Glutamatergic neuron (in vitro differentiated cells): ENCODE measurements around the gene RAB2B. TPM values are rescaled to one million over a fixed set of nuclear protein-coding genes. Genes with fewer than 3 reads are reported as not detected.

ENCODE experiments used
- DNase-seq: peaks from one replicate; pipeline ENCODE4 v3.0.0; 2022
- H3K27ac Mint-ChIP-seq: one replicate; pipeline ENCODE4 v1.8.0; 2020; ENCODE audit warnings: mild to moderate bottlenecking, mixed read lengths, inconsistent platforms; ENCODE audit not compliant: unreplicated experiment
- H3K27me3 Mint-ChIP-seq: one replicate; pipeline ENCODE4 v1.8.0; 2020; ENCODE audit warnings: mild to moderate bottlenecking, moderate library complexity, mixed read lengths, inconsistent platforms; ENCODE audit not compliant: unreplicated experiment
- H3K36me3 Mint-ChIP-seq: one replicate; pipeline ENCODE4 v1.8.0; 2020; ENCODE audit warnings: mild to moderate bottlenecking, mixed read lengths, inconsistent platforms; ENCODE audit not compliant: unreplicated experiment
- H3K4me1 Mint-ChIP-seq: one replicate; pipeline ENCODE4 v1.8.0; 2020; ENCODE audit warnings: mild to moderate bottlenecking, low read depth, mixed read lengths, inconsistent platforms; ENCODE audit not compliant: unreplicated experiment
- H3K4me3 Mint-ChIP-seq: one replicate; pipeline ENCODE4 v1.8.0; 2020; ENCODE audit warnings: mild to moderate bottlenecking, mixed read lengths, inconsistent platforms; ENCODE audit not compliant: unreplicated experiment
- H3K9me3 Mint-ChIP-seq: one replicate; pipeline ENCODE4 v1.8.0; 2020; ENCODE audit warnings: mild to moderate bottlenecking, moderate library complexity, mixed read lengths, inconsistent platforms; ENCODE audit not compliant: unreplicated experiment
- total RNA-seq: library from RNA; stranded (reverse); fragmentation: NEBNext Ultra II Directional; extraction: Animal tissue kit (Norgen Biotek cat#: 25700); gene quantifications from one replicate; pipeline ENCODE4 v1.2.1, GENCODE V29; 2021; ENCODE audit not compliant: unreplicated experiment
- TF ChIP-seq, protein P1 (sequence below): fragments of 200-600 bp; sonication (generic); IDR thresholded peaks from one replicate; pipeline ENCODE4 v1.5.0; 2021; ENCODE audit not compliant: partially characterized antibody, unreplicated experiment

The RAB2B gene
- total RNA-seq, 1 donor from 2014 or later = 75.2 TPM

DNA sequence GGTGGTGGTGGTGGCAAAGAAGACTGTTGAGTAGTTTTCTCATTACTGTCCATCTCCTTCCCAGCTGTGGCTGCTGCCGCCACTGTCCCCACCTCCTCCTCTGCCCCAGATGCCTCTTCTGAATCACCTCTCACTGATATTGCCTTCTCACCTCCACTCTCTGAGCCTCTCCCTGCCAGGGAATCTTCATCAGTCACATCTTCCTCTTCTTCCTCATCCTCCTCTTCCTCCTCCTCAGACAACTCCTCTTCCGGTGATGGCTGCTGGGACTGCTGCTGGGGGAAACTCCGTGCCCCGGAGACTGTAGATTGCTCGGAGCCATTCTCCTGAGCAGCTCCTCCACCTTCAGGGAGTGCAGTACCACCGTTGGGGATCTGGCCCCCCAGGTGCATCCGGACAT, 46.4 kb upstream of the RAB2B start:
- peaks cover 22% of the 10 kb centered on the region for H3K36me3 Mint-ChIP-seq
- peaks cover 13% of the 10 kb centered on the region for H3K9me3 Mint-ChIP-seq
- TF ChIP-seq, protein P1, sequence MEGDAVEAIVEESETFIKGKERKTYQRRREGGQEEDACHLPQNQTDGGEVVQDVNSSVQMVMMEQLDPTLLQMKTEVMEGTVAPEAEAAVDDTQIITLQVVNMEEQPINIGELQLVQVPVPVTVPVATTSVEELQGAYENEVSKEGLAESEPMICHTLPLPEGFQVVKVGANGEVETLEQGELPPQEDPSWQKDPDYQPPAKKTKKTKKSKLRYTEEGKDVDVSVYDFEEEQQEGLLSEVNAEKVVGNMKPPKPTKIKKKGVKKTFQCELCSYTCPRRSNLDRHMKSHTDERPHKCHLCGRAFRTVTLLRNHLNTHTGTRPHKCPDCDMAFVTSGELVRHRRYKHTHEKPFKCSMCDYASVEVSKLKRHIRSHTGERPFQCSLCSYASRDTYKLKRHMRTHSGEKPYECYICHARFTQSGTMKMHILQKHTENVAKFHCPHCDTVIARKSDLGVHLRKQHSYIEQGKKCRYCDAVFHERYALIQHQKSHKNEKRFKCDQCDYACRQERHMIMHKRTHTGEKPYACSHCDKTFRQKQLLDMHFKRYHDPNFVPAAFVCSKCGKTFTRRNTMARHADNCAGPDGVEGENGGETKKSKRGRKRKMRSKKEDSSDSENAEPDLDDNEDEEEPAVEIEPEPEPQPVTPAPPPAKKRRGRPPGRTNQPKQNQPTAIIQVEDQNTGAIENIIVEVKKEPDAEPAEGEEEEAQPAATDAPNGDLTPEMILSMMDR = no peak
- peaks cover 8% of the 10 kb centered on the region for H3K4me1 Mint-ChIP-seq
- H3K27ac Mint-ChIP-seq = no peak overlapping the region
- DNase-seq = no peak
- peaks cover 15% of the 10 kb centered on the region for H3K27me3 Mint-ChIP-seq
- H3K4me3 Mint-ChIP-seq = no peak overlapping the region

DNA sequence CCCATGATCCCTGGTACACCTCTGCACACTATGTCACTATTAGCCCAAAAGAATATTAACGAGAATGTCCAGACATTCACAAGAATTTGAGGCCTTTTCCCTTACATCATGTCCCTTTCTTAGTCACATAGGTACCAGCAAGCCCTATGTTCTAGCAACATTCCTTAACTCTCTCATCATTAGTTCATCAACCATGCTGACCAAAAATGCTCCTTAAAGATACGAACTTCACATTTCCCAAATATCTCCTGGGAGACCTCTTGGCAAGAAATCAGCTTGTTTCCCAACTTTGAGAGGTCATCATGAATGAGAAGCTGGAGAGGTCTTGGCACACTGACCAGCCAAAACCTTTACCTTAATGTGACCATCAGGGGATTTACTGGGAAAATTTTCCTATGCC, 44.7 kb upstream of the RAB2B start:
- TF ChIP-seq, protein P1 = no peak
- no peak for DNase-seq
- Mint-ChIP-seq H3K4me3 (no peak overlapping the region), H3K27me3 (peaks cover 15% of the 10 kb centered on the region), H3K4me1 (peaks cover 2% of the 10 kb centered on the region), H3K9me3 (peaks cover 10% of the 10 kb centered on the region), H3K27ac (no peak overlapping the region), H3K36me3 (peaks cover 22% of the 10 kb centered on the region)

DNA sequence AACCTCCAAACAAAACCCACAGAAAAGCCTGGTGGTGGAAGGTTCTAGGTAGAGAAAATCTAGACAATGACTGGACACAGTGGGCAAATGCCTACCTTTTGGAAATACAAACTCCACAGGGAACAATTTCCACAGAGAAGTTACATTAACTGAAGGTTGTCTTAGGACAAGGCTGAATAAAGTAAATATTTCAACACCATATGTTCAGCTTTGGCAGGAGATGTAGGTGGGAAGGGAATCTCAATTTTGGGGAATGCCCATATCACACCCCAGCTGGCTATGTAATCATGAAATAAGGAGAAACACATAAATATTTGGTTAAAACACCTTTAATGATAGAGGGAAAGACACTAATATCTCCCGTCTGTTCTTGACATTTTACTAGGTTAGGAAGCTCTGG, 44.0 kb upstream of the RAB2B start:
- no peak for DNase-seq
- TF ChIP-seq, protein P1 = no peak
- Mint-ChIP-seq H3K36me3 (peaks cover 22% of the 10 kb centered on the region), H3K4me1 (peaks cover 2% of the 10 kb centered on the region), H3K9me3 (peaks cover 10% of the 10 kb centered on the region), H3K4me3 (peak overlapping the region; percentile 56), H3K27ac (peak overlapping the region; percentile 28), H3K27me3 (peaks cover 15% of the 10 kb centered on the region)

DNA sequence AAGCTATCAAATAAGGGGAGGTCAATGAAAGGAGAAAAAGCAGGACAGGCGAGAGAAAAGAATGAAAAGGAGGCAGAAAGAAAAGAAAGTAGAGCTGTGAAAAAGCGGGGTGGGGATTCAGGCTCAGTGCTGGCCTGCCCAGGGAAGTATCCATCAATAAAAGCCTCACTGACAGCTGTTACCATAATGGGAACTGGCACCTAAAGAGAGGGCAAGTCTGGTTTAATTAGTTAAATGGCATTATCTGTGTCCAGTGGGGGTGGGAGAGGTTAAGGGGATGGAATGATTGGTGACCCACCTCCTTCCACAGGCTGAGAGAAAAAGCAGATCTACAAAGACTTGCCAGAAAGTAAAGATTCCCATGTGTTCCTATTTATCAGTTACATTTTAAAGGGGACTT, 42.0 kb upstream of the RAB2B start:
- TF ChIP-seq, protein P1 = no peak
- DNase-seq = no peak
- H3K4me1 Mint-ChIP-seq = peaks cover 2% of the 10 kb centered on the region
- peaks cover 8% of the 10 kb centered on the region for H3K27me3 Mint-ChIP-seq
- H3K36me3 Mint-ChIP-seq = peaks cover 22% of the 10 kb centered on the region
- H3K9me3 Mint-ChIP-seq = peaks cover 10% of the 10 kb centered on the region
- no peak overlapping the region for H3K27ac Mint-ChIP-seq
- peak overlapping the region; percentile 34 for H3K4me3 Mint-ChIP-seq

DNA sequence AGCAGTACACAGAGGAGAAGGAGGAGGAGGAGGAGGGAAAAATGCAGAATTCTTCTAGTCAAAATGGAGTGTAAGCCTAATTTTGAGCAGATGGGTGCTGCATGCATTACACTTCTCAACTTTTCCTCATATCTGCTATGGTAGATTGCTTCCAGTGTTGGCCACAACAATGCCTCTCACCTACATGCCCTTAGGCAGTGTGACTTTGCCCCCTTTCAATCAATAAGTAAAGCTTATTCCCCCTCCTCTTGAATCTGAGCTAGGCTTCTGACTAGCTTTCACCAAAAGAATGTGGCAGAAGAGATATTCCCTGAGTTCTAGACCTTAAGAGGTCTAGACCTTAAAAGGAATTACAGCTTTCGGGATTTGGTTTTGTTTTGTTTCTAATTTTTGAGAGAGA, 37.6 kb upstream of the RAB2B start:
- peaks cover 5% of the 10 kb centered on the region for H3K36me3 Mint-ChIP-seq
- H3K27ac Mint-ChIP-seq = no peak overlapping the region

More for the DNA sequence above, 37.6 kb upstream of the RAB2B start:
- peaks cover 12% of the 10 kb centered on the region for H3K27me3 Mint-ChIP-seq
- no peak overlapping the region for H3K4me3 Mint-ChIP-seq
- TF ChIP-seq, protein P1 = no peak
- no peak for DNase-seq
- peaks cover 9% of the 10 kb centered on the region for H3K4me1 Mint-ChIP-seq
- H3K9me3 Mint-ChIP-seq = peaks cover 14% of the 10 kb centered on the region
